Activated naive CD4-positive, alpha-beta T cell treated with Interleukin-2 at 50 U/mL for 16 hours (primary cell): ENCODE data around the gene MAPKAP1.

ENCODE experiments used
- DNase-seq: peaks from one replicate; pipeline ENCODE4 v3.0.0-alpha.2; 2020

MAPKAP1 gene

GRCh38 chr9:125638239-125639045 is 68.6 kb downstream of the MAPKAP1 start:
- DNase-seq, result no peak

- no peak for DNase-seq
Measured at GRCh38 chr9:125637241-125637640, 69.8 kb downstream of the MAPKAP1 start.

GRCh38 chr9:125635888-125636287 is 71.1 kb downstream of the MAPKAP1 start:
- no peak for DNase-seq

- DNase-seq, result no peak
Measured at GRCh38 chr9:125634040-125634717, 72.8 kb downstream of the MAPKAP1 start.

GRCh38 chr9:125633116-125633745 is 73.8 kb downstream of the MAPKAP1 start:
- DNase-seq, result no peak

GRCh38 chr9:125632321-125633115 is 74.5 kb downstream of the MAPKAP1 start:
- peak; percentile 39 for DNase-seq

GRCh38 chr9:125631391-125632085 is 75.5 kb downstream of the MAPKAP1 start:
- DNase-seq, result peak; percentile 24

GRCh38 chr9:125630436-125630835 is 76.6 kb downstream of the MAPKAP1 start:
- no peak for DNase-seq

- no peak for DNase-seq
Measured at GRCh38 chr9:125629446-125629845, 77.6 kb downstream of the MAPKAP1 start.

- DNase-seq, result no peak
Measured at GRCh38 chr9:125626187-125626586, 80.8 kb downstream of the MAPKAP1 start.

- DNase-seq, result no peak
Measured at GRCh38 chr9:125621170-125621569, 85.8 kb downstream of the MAPKAP1 start.

GRCh38 chr9:125620216-125620615 is 86.8 kb downstream of the MAPKAP1 start:
- DNase-seq, result no peak

GRCh38 chr9:125617087-125617486 is 89.9 kb downstream of the MAPKAP1 start:
- DNase-seq, result no peak

GRCh38 chr9:125613141-125613540 is 93.9 kb downstream of the MAPKAP1 start:
- DNase-seq, result no peak

- DNase-seq, result no peak
Measured at GRCh38 chr9:125612616-125613015, 94.4 kb downstream of the MAPKAP1 start.

- no peak for DNase-seq
Measured at GRCh38 chr9:125611121-125611765, 95.8 kb downstream of the MAPKAP1 start.

- DNase-seq, result no peak
Measured at GRCh38 chr9:125609744-125610143, 97.3 kb downstream of the MAPKAP1 start.

GRCh38 chr9:125608489-125609224 is 98.4 kb downstream of the MAPKAP1 start:
- no peak for DNase-seq

- DNase-seq, result no peak
Measured at GRCh38 chr9:125604196-125604595, 102.8 kb downstream of the MAPKAP1 start.

- no peak for DNase-seq
Measured at GRCh38 chr9:125603478-125604021, 103.5 kb downstream of the MAPKAP1 start.

GRCh38 chr9:125601961-125602360 is 105.0 kb downstream of the MAPKAP1 start:
- no peak for DNase-seq
